Measurements from ENCODE around the gene CASQ1.

DNA sequence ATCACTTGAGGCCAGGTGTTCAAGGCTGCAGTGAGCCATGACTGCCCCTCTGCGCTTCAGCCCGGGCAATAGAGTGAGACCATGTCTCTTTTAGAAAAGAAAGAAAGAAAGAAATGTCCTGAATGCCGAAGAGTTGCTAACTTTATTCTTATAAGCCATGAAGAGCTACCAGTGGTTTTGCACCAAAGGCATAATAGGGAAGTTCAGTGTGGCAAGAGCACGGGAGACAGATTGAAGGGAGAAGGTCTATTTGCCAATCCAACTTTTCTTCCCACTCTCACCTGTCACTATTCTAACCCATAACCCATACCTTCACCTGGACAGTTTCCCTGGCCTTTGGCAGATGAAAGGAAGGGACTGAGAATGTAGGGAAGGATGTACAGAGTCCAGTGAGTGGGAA, 10.4 kb downstream of the CASQ1 start:
- no peak for TF ChIP-seq YY1 (IDR thresholded peaks at IDR 0.05; ENCODE audit: low read depth)
- no peak for TF ChIP-seq TAF1 (IDR thresholded peaks at IDR 0.05; ENCODE audit: low read depth)
- TF ChIP-seq EGR1 (IDR thresholded peaks at IDR 0.05) = no peak
- TF ChIP-seq EP300 (IDR thresholded peaks at IDR 0.05; ENCODE audit: borderline replicate concordance) = no peak
- TF ChIP-seq, protein P1, sequence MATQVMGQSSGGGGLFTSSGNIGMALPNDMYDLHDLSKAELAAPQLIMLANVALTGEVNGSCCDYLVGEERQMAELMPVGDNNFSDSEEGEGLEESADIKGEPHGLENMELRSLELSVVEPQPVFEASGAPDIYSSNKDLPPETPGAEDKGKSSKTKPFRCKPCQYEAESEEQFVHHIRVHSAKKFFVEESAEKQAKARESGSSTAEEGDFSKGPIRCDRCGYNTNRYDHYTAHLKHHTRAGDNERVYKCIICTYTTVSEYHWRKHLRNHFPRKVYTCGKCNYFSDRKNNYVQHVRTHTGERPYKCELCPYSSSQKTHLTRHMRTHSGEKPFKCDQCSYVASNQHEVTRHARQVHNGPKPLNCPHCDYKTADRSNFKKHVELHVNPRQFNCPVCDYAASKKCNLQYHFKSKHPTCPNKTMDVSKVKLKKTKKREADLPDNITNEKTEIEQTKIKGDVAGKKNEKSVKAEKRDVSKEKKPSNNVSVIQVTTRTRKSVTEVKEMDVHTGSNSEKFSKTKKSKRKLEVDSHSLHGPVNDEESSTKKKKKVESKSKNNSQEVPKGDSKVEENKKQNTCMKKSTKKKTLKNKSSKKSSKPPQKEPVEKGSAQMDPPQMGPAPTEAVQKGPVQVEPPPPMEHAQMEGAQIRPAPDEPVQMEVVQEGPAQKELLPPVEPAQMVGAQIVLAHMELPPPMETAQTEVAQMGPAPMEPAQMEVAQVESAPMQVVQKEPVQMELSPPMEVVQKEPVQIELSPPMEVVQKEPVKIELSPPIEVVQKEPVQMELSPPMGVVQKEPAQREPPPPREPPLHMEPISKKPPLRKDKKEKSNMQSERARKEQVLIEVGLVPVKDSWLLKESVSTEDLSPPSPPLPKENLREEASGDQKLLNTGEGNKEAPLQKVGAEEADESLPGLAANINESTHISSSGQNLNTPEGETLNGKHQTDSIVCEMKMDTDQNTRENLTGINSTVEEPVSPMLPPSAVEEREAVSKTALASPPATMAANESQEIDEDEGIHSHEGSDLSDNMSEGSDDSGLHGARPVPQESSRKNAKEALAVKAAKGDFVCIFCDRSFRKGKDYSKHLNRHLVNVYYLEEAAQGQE (IDR thresholded peaks at IDR 0.05; ENCODE audit: low read depth) = no peak
- TF ChIP-seq, protein P2, sequence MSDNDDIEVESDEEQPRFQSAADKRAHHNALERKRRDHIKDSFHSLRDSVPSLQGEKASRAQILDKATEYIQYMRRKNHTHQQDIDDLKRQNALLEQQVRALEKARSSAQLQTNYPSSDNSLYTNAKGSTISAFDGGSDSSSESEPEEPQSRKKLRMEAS (IDR thresholded peaks at IDR 0.05) = no peak
- TF ChIP-seq NFIC (IDR thresholded peaks at IDR 0.05) = no peak
- no peak for TF ChIP-seq TEAD4 (IDR thresholded peaks at IDR 0.05)
- no peak for TF ChIP-seq ZBTB7A (IDR thresholded peaks at IDR 0.05; ENCODE audit: low read depth)
- no peak for TF ChIP-seq CREB1 (IDR thresholded peaks at IDR 0.05; ENCODE audit: low read depth)
